Adipocyte (in vitro differentiated cells): ENCODE measurements around the gene PANX2.
"Not testable (repeated sequence)": the region's sequence is repeated elsewhere in the genome, so short reads cannot be mapped to it uniquely, and the experiment has no call there.

ENCODE experiments used
- DNase-seq: peaks from one replicate; pipeline ENCODE4 v3.0.0-alpha.2; 2015; ENCODE audit warnings: low read depth
- H3K27me3 ChIP-seq: replicated peaks from 2 replicates; pipeline ENCODE4 v1.7.0; 2013; ENCODE audit warnings: mild to moderate bottlenecking, low read length, moderate library complexity; ENCODE audit not compliant: control insufficient read depth, insufficient read depth
- H3K36me3 ChIP-seq: 2 replicates; pipeline ENCODE4 v1.7.0; 2013; ENCODE audit warnings: low read length, mild to moderate bottlenecking, moderate library complexity; ENCODE audit not compliant: control insufficient read depth, insufficient read depth, severe bottlenecking
- H3K4me1 ChIP-seq: 2 replicates; pipeline ENCODE4 v1.7.0; 2013; ENCODE audit warnings: mild to moderate bottlenecking, low read length, moderate library complexity; ENCODE audit not compliant: control insufficient read depth, insufficient read depth
- H3K4me3 ChIP-seq: 2 replicates; pipeline ENCODE4 v1.7.0; 2013; ENCODE audit warnings: mild to moderate bottlenecking, low read length, moderate library complexity
- H3K9ac ChIP-seq: 2 replicates; pipeline ENCODE4 v1.7.0; 2013; ENCODE audit warnings: mild to moderate bottlenecking, low read length, moderate library complexity
- H3K9me3 ChIP-seq: 2 replicates; pipeline ENCODE4 v1.7.0; 2013; ENCODE audit warnings: mild to moderate bottlenecking, low read length, moderate library complexity; ENCODE audit not compliant: control insufficient read depth

Gene PANX2

GRCh38 chr22:50199251-50199721, 28.8 kb downstream of the PANX2 start:
- Histone ChIP-seq H3K36me3 (peaks cover 34% of the 10 kb centered on the region), H3K27me3 (no peaks in the 10 kb centered on the region), H3K4me1 (peaks cover 6% of the 10 kb centered on the region), H3K9me3 (no peaks in the 10 kb centered on the region), H3K4me3 (no peak overlapping the region), H3K9ac (peak overlapping the region; percentile 86)
- no peak for DNase-seq

- peaks cover 11% of the 10 kb centered on the region for H3K4me1 ChIP-seq
- no peaks in the 10 kb centered on the region for H3K9me3 ChIP-seq
- no peaks in the 10 kb centered on the region for H3K27me3 ChIP-seq
- peaks cover 28% of the 10 kb centered on the region for H3K36me3 ChIP-seq
- H3K4me3 ChIP-seq = peak overlapping the region; percentile 84
- DNase-seq = peak; percentile 50
- H3K9ac ChIP-seq = peak overlapping the region; percentile 86
These were observed 29.4 kb downstream of the PANX2 start for GRCh38 chr22:50199829-50200460.

DNA sequence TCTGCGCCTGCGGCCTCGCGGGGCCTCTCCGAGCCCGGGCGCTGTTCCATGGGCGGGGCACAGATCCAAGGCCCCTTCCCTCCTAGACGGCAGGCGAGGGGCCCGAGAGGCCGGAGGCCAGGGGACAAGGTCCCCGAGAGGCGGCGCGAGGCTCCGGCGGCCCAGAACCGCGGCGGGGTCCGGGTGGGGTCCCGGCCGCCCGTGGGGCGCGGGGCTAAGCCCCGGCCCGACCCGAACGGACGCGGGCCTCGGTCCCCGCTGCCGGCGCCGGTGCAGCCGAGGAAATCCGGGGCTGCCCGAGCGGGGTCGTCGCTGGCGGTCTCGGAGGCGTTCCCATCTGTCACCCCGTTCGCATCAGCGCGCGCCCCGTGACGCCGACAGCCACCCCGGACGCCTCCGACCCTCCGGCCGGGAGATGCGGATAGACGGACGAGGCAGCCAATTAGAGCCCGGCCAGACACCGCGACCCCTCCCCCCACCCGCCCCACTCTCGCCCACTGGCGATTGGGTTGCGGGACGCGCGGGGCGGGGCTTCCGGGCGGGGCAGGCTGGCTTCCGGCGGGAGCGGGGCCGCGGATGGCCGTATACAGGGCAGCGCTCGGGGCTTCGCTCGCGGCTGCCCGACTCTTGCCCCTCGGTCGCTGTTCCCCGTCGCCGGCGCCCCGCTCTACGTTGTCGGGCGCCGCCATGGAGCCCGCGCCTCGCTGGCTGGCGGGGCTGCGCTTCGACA, 30.1 kb downstream of the PANX2 start, which contains the start of gene SELENOO:
Gene SELENOO (plus strand): TSS at position 551 of the 730 bp plus-strand sequence. CDS start 26 bp downstream, at position 577.
- Histone ChIP-seq H3K27me3 (no peaks in the 10 kb centered on the region), H3K9ac (peak within 1 kb of the TSS; percentile 86), H3K4me1 (peaks cover 15% of the 10 kb centered on the region), H3K36me3 (peaks cover 23% of the 10 kb centered on the region), H3K4me3 (peak within 1 kb of the TSS; percentile 84), H3K9me3 (no peaks in the 10 kb centered on the region)
- peak; percentile 96 for DNase-seq

DNA sequence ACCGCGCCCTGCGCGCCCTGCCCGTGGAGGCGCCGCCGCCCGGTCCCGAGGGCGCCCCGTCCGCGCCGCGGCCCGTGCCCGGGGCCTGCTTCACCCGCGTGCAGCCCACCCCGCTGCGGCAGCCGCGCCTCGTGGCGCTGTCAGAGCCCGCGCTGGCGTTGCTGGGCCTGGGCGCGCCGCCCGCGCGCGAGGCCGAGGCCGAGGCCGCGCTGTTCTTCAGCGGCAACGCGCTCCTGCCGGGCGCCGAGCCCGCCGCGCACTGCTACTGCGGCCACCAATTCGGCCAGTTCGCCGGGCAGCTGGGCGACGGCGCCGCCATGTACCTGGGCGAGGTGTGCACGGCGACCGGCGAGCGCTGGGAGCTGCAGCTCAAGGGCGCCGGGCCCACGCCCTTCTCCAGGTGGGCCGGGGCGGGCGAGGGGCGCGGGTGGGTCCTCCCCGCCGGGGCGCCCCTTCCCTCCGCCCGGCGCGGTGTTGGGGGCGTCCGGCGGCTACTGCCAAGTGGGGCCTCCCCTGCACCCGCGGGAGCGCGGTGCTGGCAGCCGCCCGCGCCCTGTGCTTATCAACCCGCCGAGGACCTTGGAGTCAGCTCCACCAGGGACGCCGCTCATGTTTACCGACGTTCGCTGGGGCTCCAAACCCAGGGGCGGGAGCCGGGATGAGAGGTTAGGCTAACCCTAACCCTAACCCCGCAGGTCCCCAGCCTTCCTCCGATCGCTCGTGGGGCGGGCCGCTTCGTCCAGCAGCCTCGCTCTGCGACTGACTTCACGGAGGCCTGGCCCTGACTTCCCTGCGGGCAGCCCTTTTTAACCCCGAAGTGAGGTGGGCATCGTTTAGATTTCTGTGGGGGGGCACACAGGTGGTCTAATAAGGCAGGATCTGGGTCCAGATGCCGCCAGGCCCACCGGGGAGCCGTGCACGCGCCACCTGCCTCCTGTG, 30.9 kb downstream of the PANX2 start:
- no peaks in the 10 kb centered on the region for H3K9me3 ChIP-seq
- DNase-seq = peak; percentile 61
- peaks cover 22% of the 10 kb centered on the region for H3K4me1 ChIP-seq
- peak overlapping the region; percentile 82 for H3K9ac ChIP-seq
- no peaks in the 10 kb centered on the region for H3K27me3 ChIP-seq
- H3K4me3 ChIP-seq = peak overlapping the region; percentile 84
- peaks cover 15% of the 10 kb centered on the region for H3K36me3 ChIP-seq

- peaks cover 25% of the 10 kb centered on the region for H3K4me1 ChIP-seq
- peak overlapping the region; percentile 84 for H3K4me3 ChIP-seq
- H3K27me3 ChIP-seq = no peaks in the 10 kb centered on the region
- peak overlapping the region; percentile 82 for H3K9ac ChIP-seq
- DNase-seq = no peak
- H3K9me3 ChIP-seq = no peaks in the 10 kb centered on the region
- H3K36me3 ChIP-seq = peaks cover 20% of the 10 kb centered on the region
These were observed 31.7 kb downstream of the PANX2 start for GRCh38 chr22:50202130-50202666.

DNA sequence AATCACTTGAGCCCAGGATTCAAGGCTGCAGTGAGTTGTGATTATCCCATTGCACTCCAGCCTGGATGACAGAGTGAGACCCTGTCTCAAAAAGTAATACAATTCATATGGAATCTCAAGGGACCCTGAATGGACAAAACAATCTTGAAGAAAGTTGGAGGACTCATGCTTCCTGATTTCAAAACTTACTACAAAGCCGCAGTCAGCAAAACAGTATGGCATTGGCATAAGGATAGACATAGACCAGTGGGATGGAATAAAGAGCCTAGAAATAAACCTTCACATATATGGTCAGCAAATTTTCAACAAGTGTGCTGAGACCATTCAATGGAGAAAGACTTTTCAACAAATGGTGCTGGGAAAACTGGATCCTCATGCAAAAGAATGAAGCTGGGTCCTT, 32.8 kb downstream of the PANX2 start:
- Histone ChIP-seq H3K4me3 (no peak overlapping the region), H3K4me1 (peaks cover 25% of the 10 kb centered on the region), H3K36me3 (peaks cover 22% of the 10 kb centered on the region), H3K9ac (no peak overlapping the region), H3K27me3 (no peaks in the 10 kb centered on the region), H3K9me3 (no peaks in the 10 kb centered on the region)
- no peak for DNase-seq

GRCh38 chr22:50204571-50204970, 34.0 kb downstream of the PANX2 start:
- Histone ChIP-seq H3K9me3 (no peaks in the 10 kb centered on the region), H3K27me3 (no peaks in the 10 kb centered on the region), H3K4me3 (no peak overlapping the region), H3K36me3 (peaks cover 25% of the 10 kb centered on the region), H3K4me1 (peaks cover 25% of the 10 kb centered on the region), H3K9ac (no peak overlapping the region)
- DNase-seq = no peak

DNA sequence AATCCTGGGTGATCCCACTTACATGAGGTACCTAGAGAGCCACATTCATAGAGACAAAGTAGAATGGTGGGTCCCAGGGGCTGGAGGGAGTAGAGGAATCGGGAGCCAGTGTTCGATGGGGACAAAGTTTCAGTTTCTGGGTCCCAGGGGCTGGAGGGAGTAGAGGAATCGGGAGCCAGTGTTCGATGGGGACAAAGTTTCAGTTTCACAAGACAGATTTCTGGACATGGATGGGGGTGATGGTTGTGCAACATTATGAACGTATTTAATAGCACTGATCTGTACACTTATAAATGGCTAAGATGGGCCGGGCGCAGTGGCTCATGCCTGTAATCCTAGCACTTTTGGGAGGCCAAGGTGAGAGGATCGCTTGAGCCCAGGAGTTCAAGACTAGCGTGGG, 34.5 kb downstream of the PANX2 start:
- Histone ChIP-seq H3K36me3 (peaks cover 25% of the 10 kb centered on the region), H3K4me1 (peaks cover 25% of the 10 kb centered on the region)
- H3K27me3 ChIP-seq, H3K9me3 ChIP-seq, H3K9ac ChIP-seq, DNase-seq, H3K4me3 ChIP-seq: not testable (repeated sequence)

DNA sequence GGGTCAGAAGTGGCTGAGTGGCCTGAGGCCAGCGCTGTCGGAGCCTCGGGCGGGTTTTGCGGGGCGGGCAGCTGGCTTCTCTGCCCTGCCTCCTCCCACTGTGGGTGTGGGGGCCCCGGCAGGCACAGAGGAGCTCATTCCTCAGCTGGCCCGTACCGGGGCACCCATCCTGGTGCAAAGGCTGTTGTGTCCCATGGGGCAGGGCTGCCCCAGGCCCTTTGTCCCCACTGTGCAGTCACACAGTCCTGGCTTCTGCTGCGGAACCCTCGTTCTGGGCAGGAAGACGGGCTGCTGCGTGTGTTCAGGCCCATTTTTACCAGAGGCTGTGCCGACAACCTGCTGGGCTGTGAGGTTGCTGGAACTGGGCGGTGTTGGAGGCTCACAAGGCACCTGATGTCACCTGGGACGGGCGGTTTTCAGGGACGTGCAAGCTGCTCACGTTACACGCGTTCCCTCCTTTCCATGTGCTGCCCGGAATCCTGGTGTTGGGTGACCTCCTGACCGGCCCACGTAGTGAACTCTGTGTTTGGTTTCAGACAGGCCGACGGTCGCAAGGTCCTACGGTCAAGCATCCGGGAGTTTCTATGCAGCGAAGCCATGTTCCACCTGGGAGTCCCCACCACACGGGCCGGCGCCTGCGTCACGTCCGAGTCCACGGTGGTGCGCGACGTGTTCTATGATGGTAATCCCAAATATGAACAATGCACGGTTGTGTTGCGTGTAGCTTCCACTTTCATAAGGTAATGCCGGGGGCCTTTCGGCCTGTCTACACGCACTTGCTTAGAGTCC, 35.4 kb downstream of the PANX2 start:
- Histone ChIP-seq H3K4me3 (no peak overlapping the region), H3K27me3 (no peaks in the 10 kb centered on the region), H3K4me1 (peaks cover 25% of the 10 kb centered on the region), H3K36me3 (peaks cover 30% of the 10 kb centered on the region), H3K9me3 (no peaks in the 10 kb centered on the region), H3K9ac (peak overlapping the region; percentile 23)
- no peak for DNase-seq

- H3K4me1 ChIP-seq = peaks cover 25% of the 10 kb centered on the region
- no peak overlapping the region for H3K4me3 ChIP-seq
- DNase-seq = peak; percentile 42
- peak overlapping the region; percentile 23 for H3K9ac ChIP-seq
- H3K27me3 ChIP-seq = no peaks in the 10 kb centered on the region
- H3K36me3 ChIP-seq = peaks cover 34% of the 10 kb centered on the region
- H3K9me3 ChIP-seq = no peaks in the 10 kb centered on the region
These were observed 36.1 kb downstream of the PANX2 start for GRCh38 chr22:50206599-50206998.
